HepG2 (cell line): ENCODE results near the gene SPATA31E1. TPM values are rescaled to one million over a fixed set of nuclear protein-coding genes. Genes with fewer than 3 reads are reported as not detected.

ENCODE experiments used
- ATAC-seq: fragments of 200-7000 bp; cut with Tn5 transposase; 3 replicates; pipeline ENCODE4 v1.9.1; 2020; ENCODE audit warnings: mild to moderate bottlenecking, moderate library complexity
- BruUV-seq: library from RNA; stranded (reverse); fragments of 400-500 nt; replicated peaks from 2 replicates; lab custom pipeline; 2021; lab: Mats Ljungman, UMichigan
- CTCF ChIA-PET: fragments of 300-600 bp; formaldehyde crosslinking; extraction: SDS; loops from one replicate; lab custom pipeline; 2021; ENCODE audit warnings: low total read pairs, inconsistent platforms, low intra/inter-chr PET ratio; lab: Yijun Ruan, JAX
- POLR2A ChIA-PET: fragments of 350-600 bp; sonication (Branson Sonifier 250); formaldehyde crosslinking; loops from one replicate; lab custom pipeline; 2020; ENCODE audit warnings: antibody characterized with exemption, inconsistent platforms; lab: Yijun Ruan, JAX
- DNase-seq: peaks from one replicate; pipeline ENCODE4 v3.0.0-alpha.2; 2015; ENCODE audit warnings: low spot score
- FAIRE-seq: peaks from 3 replicates; lab custom pipeline; 2011; peaks lifted over from hg19 to GRCh38; lab: Jason Lieb, UNC
- H2AFZ ChIP-seq: one replicate; pipeline ENCODE4 v1.6.1; 2011; ENCODE audit warnings: low read length, inconsistent platforms
- H3K27ac ChIP-seq: fragments of 300-600 bp; 3 replicates; pipeline ENCODE4 v1.8.0; 2011; ENCODE audit warnings: mixed run types, mild to moderate bottlenecking, mixed read lengths, low read length, inconsistent platforms; ENCODE audit not compliant: insufficient read depth; ENCODE audit errors: extremely low read length
- H3K27me3 ChIP-seq, 2 experiments: fragments of 200-600 bp in 1 of 2; 2 replicates in 1 of 2; 3 replicates in 1 of 2; pipeline versions ENCODE4 v1.6.0 to v1.8.0; 2011; ENCODE audit warnings: low read length in 2 of 2, mild to moderate bottlenecking in 2 of 2, moderate library complexity in 2 of 2, inconsistent platforms in 1 of 2; ENCODE audit not compliant: insufficient read depth in 2 of 2, control insufficient read depth in 1 of 2
- H3K36me3 ChIP-seq, 2 experiments: fragments of 200-600 bp in 1 of 2; replicated peaks in 1 of 2; 2 replicates in 1 of 2; 3 replicates in 1 of 2; pipeline versions ENCODE4 v1.5.1 to v1.8.0; 2011; ENCODE audit warnings: low read length in 2 of 2, inconsistent platforms in 1 of 2; ENCODE audit not compliant: insufficient read depth in 2 of 2, control insufficient read depth in 1 of 2
- H3K4me1 ChIP-seq: 2 replicates; pipeline ENCODE4 v1.5.1; 2012; ENCODE audit warnings: low read length, inconsistent platforms; ENCODE audit not compliant: insufficient read depth
- H3K4me2 ChIP-seq: 2 replicates; pipeline ENCODE4 v1.6.0; 2011; ENCODE audit warnings: low read depth, low read length, inconsistent platforms
- H3K4me3 ChIP-seq, 3 experiments: fragments of 200-600 bp in 1 of 3; sonication (generic), shearing (Covaris generic) in 1 of 3; replicated peaks in 1 of 3; 2 replicates each; pipeline ENCODE4 v1.5.1; 2011 to 2016; ENCODE audit warnings: low read length in 3 of 3, inconsistent platforms in 2 of 3, low read depth in 2 of 3, mild to moderate bottlenecking in 2 of 3, control low read depth in 1 of 3, mixed read lengths in 1 of 3; ENCODE audit not compliant: insufficient read depth in 1 of 3
- H3K79me2 ChIP-seq: one replicate; pipeline ENCODE4 v1.6.1; 2011; ENCODE audit warnings: low read length, inconsistent platforms; ENCODE audit not compliant: insufficient read depth
- H3K9ac ChIP-seq: 2 replicates; pipeline ENCODE4 v1.6.0; 2011; ENCODE audit warnings: mild to moderate bottlenecking, low read depth, low read length, inconsistent platforms; ENCODE audit not compliant: insufficient read depth
- H3K9me3 ChIP-seq: 2 replicates; pipeline ENCODE4 v1.5.1; 2012; ENCODE audit warnings: mild to moderate bottlenecking, low read length
- H4K20me1 ChIP-seq: 2 replicates; pipeline ENCODE4 v1.6.0; 2011; ENCODE audit warnings: inconsistent platforms, mild to moderate bottlenecking, low read length, moderate library complexity; ENCODE audit not compliant: insufficient read depth
- CENPX ChIP-seq: sonication (generic); formaldehyde crosslinking; IDR thresholded peaks from 2 replicates; pipeline ENCODE4 v1.9.0; 2021; ENCODE audit warnings: mild to moderate bottlenecking, missing genetic modification reagents, moderate library complexity
- HBP1 ChIP-seq: IDR thresholded peaks from 2 replicates; pipeline ENCODE4 v1.6.1; 2016; ENCODE audit warnings: low read depth, control low read depth
- KDM2A ChIP-seq: sonication (generic); formaldehyde crosslinking; IDR thresholded peaks from 2 replicates; pipeline ENCODE4 v1.4.0; 2020; ENCODE audit warnings: low read depth, missing genetic modification reagents, borderline replicate concordance
- XBP1 ChIP-seq: sonication (generic); formaldehyde crosslinking; IDR thresholded peaks from 2 replicates; pipeline ENCODE4 v1.5.0; 2020; ENCODE audit warnings: missing genetic modification reagents
- ZFP37 ChIP-seq: sonication (generic); formaldehyde crosslinking; IDR thresholded peaks from 2 replicates; pipeline ENCODE4 v1.4.0; 2020; ENCODE audit warnings: missing genetic modification reagents, borderline replicate concordance
- ZNF441 ChIP-seq: sonication (generic); formaldehyde crosslinking; IDR thresholded peaks from 2 replicates; pipeline ENCODE4 v1.7.0; 2021; ENCODE audit warnings: missing genetic modification reagents, borderline replicate concordance
- ZSCAN22 ChIP-seq: sonication (generic); formaldehyde crosslinking; IDR thresholded peaks from 2 replicates; pipeline ENCODE4 v1.4.0; 2020; ENCODE audit warnings: mild to moderate bottlenecking, missing genetic modification reagents
- WGBS: methylation state at CpG from one replicate; pipeline ENCODE4 v1.1.6; 2017; ENCODE audit warnings: low lambda C conversion rate; 5-methylcytosine and 5-hydroxymethylcytosine counted together
- in situ Hi-C: cut with HindIII; loops from 2 replicates; pipeline ENCODE4 v1.10.0; 2017; ENCODE audit warnings: low pct_unique_long_range_greater_than_20kb; ENCODE audit not compliant: extremely low pct_ligation_motif_present
- intact Hi-C: fragments of 100-400 bp; cut with micrococcal nuclease; formaldehyde crosslinking; loops from one replicate; pipeline ENCODE4 v1.10.0; 2022; ENCODE audit not compliant: unreplicated experiment
- polyA plus RNA-seq, 8 experiments: library from polyadenylated mRNA; depleted of rRNA in 3 of 8; stranded (reverse) in 7 of 8; unstranded in 1 of 8; fragments of >200 nt; fragmentation: Illumina TruSeq in 4 of 8; extraction: Trizol in 4 of 8; gene quantifications; 2 replicates each; pipeline versions ENCODE4 v1.2.1 to v1.2.3, GENCODE V29; 2011 to 2016; ENCODE audit warnings: low read depth in 4 of 8, missing spikeins in 1 of 8, mixed read lengths in 1 of 8; ENCODE audit not compliant: insufficient read depth in 1 of 8
- total RNA-seq, 5 experiments: library from RNA; depleted of rRNA; stranded (reverse); fragments of >200 nt; fragmentation: Illumina TruSeq; extraction: Trizol; gene quantifications; 2 replicates each; pipeline ENCODE4 v1.2.3, GENCODE V29; 2016; ENCODE audit warnings: low read depth in 1 of 5

SPATA31E1 gene
- total and polyA plus RNA-seq, 2 of the 13 experiments (the other 11 are each of a cell fraction or from before 2014, with no cell fraction given): not detected

GRCh38 chr9:87886210-87886932 lies 3.7 kb downstream of the SPATA31E1 start:
- no peaks in the 10 kb centered on the region for H3K36me3 ChIP-seq
- no peak for ATAC-seq
- POLR2A ChIA-PET: no interaction called here
- no peak for FAIRE-seq
- TF ChIP-seq ZNF441 (CRISPR knock-in tag) (no peak), ZFP37 (CRISPR knock-in tag) (no peak), KDM2A (no peak), HBP1 (CRISPR knock-in tag) (no peak), CENPX (CRISPR knock-in tag) (no peak), XBP1 (CRISPR knock-in tag) (no peak), ZSCAN22 (CRISPR knock-in tag) (no peak)
- H3K27me3 ChIP-seq: peaks cover 6 to 43% of the 10 kb centered on the region in 2 experiments; a peak in 4 of 5 replicates
- H3K4me2 ChIP-seq: no peak overlapping the region
- H2AFZ ChIP-seq: no peak overlapping the region
- H3K79me2 ChIP-seq: no peaks in the 10 kb centered on the region
- no peaks in the 10 kb centered on the region for H3K9me3 ChIP-seq
- BruUV-seq: no TSS peak
- H3K27ac ChIP-seq: no peak overlapping the region
- DNase-seq: no peak
- H3K4me3 ChIP-seq: no peak overlapping the region
- H4K20me1 ChIP-seq: no peaks in the 10 kb centered on the region
- no peak overlapping the region for H3K9ac ChIP-seq
- no peaks in the 10 kb centered on the region for H3K4me1 ChIP-seq
- WGBS: 13% methylated on average over 7 of the region's 11 CpGs
- intact Hi-C loops (no loop called here), in situ Hi-C loops (no loop called here)
- CTCF ChIA-PET: no interaction called here
